ENCODE results near the gene EPB41L5.
"Not testable (repeated sequence)": the region's sequence is repeated elsewhere in the genome, so short reads cannot be mapped to it uniquely, and the experiment has no call there.

Gene EPB41L5

GRCh38 chr2:120012771-120013596, at the start of gene EPB41L5:
TSS of gene EPB41L5 (plus strand) at chr2:120013077. CDS start at chr2:120019085, 6,008 bp downstream.
- peak; percentile 93 for DNase-seq

- DNase-seq, result no peak
These were observed 31.0 kb upstream of the EPB41L5 start for GRCh38 chr2:119981896-119982295.

GRCh38 chr2:119982506-119982905, 30.4 kb upstream of the EPB41L5 start:
- DNase-seq, result no peak

- DNase-seq, result no peak
These were observed 29.8 kb upstream of the EPB41L5 start for GRCh38 chr2:119983108-119983507.

GRCh38 chr2:119996148-119996547, 16.7 kb upstream of the EPB41L5 start:
- no peak for DNase-seq

- DNase-seq, result not testable (repeated sequence)
These were observed 15.7 kb upstream of the EPB41L5 start for GRCh38 chr2:119996896-119997891.

GRCh38 chr2:120001471-120001870, 11.4 kb upstream of the EPB41L5 start:
- DNase-seq, result no peak

GRCh38 chr2:120004254-120004653, 8.6 kb upstream of the EPB41L5 start:
- no peak for DNase-seq

- DNase-seq, result no peak
These were observed 6.9 kb upstream of the EPB41L5 start for GRCh38 chr2:120005834-120006521.

- no peak for DNase-seq
These were observed 5.0 kb upstream of the EPB41L5 start for GRCh38 chr2:120007851-120008250.

- no peak for DNase-seq
These were observed 514 bp upstream of the EPB41L5 start for GRCh38 chr2:120012363-120012762.

GRCh38 chr2:120013597-120014223, 833 bp downstream of the EPB41L5 start:
- DNase-seq, result no peak

- no peak for DNase-seq
These were observed 1.5 kb downstream of the EPB41L5 start for GRCh38 chr2:120014226-120014980.

- no peak for DNase-seq
These were observed 3.9 kb downstream of the EPB41L5 start for GRCh38 chr2:120016800-120017199.

GRCh38 chr2:120017201-120017600, 4.3 kb downstream of the EPB41L5 start:
- no peak for DNase-seq

- no peak for DNase-seq
These were observed 5.7 kb downstream of the EPB41L5 start for GRCh38 chr2:120018549-120018948.

- DNase-seq, result no peak
These were observed 7.7 kb downstream of the EPB41L5 start for GRCh38 chr2:120020554-120020953.

- not testable (repeated sequence) for DNase-seq
These were observed 9.6 kb downstream of the EPB41L5 start for GRCh38 chr2:120022505-120022904.

- no peak for DNase-seq
These were observed 14.0 kb downstream of the EPB41L5 start for GRCh38 chr2:120026890-120027289.

- no peak for DNase-seq
These were observed 15.9 kb downstream of the EPB41L5 start for GRCh38 chr2:120028795-120029194.

Data from NCI-H2227 treated with DMSO at 0.1 percent for 48 hours (cell line).